GM21423 (cell line): ENCODE results near the gene MLXIPL.
"Not testable (repeated sequence)": the region's sequence is repeated elsewhere in the genome, so short reads cannot be mapped to it uniquely, and the experiment has no call there.

ENCODE experiments used
- ATAC-seq: cut with Tn5 transposase; IDR thresholded peaks from one replicate; pipeline ENCODE4 v1.9.1; 2021; ENCODE audit warnings: mild to moderate bottlenecking, moderate library complexity; ENCODE audit not compliant: unreplicated experiment

The MLXIPL gene

DNA sequence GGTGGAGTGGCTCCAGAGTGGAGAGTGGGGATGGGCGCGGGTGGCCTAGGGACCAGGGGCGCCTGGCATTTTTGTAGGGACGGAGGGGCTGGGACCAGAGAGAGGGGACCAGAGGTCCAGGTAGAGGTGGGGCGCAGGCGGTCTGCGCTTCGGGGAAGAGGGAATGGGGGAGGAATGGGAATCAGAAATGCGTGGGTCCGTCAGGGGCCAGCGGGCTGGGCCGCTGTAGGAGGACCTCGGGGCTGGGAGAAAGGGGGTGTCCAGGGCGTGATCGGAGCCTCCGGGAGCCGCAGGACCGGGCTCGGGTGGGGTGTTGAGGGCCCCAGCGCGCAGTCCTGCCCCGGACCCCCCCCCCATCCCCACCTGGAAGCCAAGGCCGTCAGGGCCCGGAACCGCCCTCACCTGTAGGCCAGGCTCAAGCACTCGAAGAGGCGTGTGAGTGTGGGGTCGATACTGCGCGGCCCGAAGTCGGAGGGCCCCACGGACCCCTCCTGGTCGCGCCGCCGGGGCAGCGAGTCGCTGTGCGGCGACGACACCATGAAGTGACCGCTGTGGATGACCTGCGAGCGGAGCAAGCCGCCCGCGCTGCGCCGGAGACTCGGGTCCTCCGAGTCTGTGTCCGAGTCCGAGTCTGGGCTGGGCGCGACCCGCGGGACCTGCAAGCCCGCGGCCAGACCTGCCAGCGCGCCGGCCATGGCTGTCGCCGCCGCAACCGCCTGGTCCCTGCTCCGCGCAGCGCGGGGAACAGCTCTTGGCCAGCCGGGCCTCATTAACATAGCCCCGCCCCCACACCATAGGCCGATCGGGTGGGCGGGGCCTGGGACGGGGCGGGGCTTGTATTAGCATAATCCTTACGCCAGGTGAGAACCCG lies at the start of gene MLXIPL:
TSS of gene MLXIPL (minus strand) at position 725 of the 871 bp plus-strand sequence. CDS start at position 695, 30 bp downstream.
- no peak for ATAC-seq

DNA sequence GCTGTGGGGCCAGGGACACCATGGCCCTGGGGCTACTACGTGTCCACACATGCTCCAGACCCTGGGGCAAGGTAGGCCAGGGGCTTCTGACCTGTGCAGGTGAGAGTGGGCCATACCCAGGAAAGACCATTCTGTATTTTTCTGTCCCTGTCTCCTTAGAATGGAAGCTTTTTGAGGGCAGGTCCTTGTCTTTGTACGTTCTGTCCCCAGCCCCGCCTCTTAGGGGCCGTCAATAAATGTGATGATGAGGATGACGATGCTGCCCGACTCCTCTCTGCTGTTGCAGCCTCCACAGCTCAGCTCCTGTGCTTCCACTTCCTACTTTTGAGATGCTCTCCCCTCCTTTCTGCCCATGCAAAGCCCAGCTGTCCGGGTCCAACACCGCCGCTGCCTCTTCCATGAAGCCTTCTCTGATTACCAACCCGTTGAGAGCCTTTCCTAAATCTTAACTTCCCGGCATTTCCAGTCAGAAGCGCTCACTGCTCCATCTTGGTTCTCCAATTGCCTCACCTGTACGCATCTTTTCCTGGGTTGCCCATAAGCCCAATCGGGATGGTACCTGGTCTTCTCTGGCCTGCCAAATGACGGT lies 47.6 kb upstream of the MLXIPL start:
- no peak for ATAC-seq

GRCh38 chr7:73671322-73671661 lies 47.0 kb upstream of the MLXIPL start:
- no peak for ATAC-seq

- no peak for ATAC-seq
These were observed 45.6 kb upstream of the MLXIPL start for GRCh38 chr7:73669858-73670385.

DNA sequence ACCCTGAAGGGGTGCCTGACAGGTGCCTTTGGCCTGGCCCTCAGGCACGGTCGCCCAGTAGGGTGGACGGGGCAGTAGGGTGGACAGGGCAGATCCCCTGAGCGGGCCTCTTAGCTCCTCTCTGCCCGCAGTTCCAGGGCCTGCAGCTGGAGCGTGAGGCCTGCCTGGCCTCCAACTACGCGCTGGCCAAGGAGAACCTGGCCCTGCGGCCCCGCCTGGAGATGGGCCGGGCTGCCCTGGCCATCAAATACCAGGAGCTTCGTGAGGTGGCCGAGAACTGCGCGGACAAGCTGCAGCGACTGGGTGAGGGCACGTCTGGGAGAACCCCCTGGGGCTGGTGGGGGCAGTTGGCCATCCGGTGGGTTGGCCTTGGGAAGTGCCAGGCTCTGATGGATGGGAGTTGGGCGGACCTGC lies 45.0 kb upstream of the MLXIPL start:
- ATAC-seq: no peak

DNA sequence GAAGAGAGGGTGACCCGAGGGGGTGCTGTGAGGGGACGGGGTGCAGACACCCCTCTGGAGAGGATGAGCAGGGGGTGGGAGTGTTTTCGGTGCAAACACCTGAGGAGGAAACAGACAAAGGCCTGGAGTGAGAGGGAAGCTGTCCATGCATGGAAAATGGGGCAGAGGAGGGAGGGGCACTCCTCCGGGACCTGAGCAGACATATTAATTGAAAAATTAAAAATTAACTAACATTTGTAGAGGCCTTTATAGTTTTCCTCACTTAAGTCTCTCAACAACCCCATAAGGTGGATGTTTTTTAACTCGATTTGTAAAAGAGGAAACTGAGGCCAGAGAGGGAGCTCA lies 44.5 kb upstream of the MLXIPL start:
- no peak for ATAC-seq

DNA sequence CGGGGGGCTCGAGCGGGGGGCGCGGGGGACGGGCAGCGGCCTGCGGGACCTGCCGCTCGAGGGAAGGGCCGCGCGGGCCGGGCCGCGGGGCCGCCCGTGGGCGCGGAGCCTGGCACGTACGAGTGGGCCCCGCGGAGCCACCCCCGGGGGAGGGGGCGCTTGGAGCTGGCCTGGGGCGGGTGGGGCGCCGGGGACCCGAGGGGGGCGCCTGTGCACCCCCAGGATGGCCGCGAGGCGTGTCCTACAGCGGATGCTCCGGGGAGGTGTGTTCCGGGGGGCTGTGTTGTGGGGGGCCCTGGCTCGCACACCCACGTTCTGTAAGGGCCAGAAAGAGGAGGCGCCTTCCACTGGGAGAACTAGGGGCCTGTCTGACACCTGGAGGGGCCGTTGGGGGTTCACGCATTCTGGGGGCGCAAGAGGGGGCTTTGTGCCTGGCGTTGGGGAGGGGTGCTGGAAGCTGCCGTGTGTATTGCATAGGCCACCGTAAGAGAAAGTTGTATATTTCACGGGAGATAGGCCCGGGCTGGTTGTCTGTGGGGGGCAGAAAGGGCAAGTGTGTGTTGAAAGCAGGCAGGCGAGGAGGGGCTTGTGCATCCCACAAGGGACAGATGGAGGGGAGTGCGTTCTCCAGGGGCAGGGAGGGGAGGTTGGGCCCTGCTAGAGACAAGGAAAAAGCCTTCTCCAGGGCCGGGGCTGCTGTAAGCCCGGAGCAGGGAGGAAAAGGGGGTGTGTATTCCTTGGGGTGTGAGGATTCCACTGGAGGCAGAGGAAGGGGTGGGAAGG lies 44.0 kb upstream of the MLXIPL start:
- ATAC-seq: no peak

GRCh38 chr7:73667344-73668102 lies 43.2 kb upstream of the MLXIPL start, which contains the start of gene VPS37D:
Gene VPS37D (plus strand): TSS chr7:73667831. CDS start chr7:73667959, 128 bp downstream.
- ATAC-seq: peak; percentile 91

GRCh38 chr7:73663033-73663432 lies 38.7 kb upstream of the MLXIPL start:
- ATAC-seq: no peak

GRCh38 chr7:73660594-73660993 lies 36.3 kb upstream of the MLXIPL start:
- not testable (repeated sequence) for ATAC-seq

GRCh38 chr7:73659983-73660382 lies 35.7 kb upstream of the MLXIPL start:
- ATAC-seq: no peak

DNA sequence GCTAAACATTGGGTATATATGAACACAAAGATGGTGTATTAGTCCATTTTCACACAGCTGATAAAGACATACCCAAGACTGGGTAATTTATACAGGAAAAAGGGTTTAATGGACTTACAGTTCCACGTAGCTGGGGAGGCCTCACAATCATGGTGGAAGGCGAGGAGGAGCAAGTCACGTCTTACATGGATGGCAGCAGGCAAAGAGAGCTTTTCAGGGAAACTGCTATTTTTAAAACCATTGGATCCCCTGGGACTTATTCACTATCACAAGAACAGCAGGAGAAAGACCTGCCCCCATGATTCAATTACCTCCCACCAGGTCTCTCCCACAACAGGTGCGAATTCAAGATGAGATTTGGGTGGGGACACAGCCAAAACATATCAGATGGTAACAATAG lies 31.0 kb upstream of the MLXIPL start:
- ATAC-seq: not testable (repeated sequence)

GRCh38 chr7:73652541-73652949 lies 28.2 kb upstream of the MLXIPL start:
- ATAC-seq: no peak

- no peak for ATAC-seq
These were observed 26.2 kb upstream of the MLXIPL start for GRCh38 chr7:73650524-73650923.

DNA sequence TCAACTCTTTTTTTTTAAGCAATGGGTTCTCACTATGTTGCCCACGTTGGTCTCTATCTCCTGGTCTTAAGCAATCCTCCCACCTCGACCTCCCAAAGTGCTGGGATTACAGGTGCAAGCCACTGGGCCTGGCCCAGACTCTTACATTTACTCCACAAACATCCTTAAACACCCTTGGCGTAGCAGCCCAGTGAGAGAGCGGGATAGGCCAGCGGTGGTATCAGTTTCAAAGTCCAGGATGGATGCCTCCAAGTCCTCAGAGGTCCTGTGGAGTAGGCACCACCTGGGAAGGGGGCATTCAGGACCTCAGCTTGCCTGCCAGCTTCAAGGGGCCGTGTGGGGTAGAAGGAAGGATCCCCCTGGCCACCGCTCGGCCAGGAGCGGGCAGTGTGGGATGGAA lies 25.3 kb upstream of the MLXIPL start:
- no peak for ATAC-seq

GRCh38 chr7:73648593-73649332 lies 24.4 kb upstream of the MLXIPL start:
- ATAC-seq: no peak

DNA sequence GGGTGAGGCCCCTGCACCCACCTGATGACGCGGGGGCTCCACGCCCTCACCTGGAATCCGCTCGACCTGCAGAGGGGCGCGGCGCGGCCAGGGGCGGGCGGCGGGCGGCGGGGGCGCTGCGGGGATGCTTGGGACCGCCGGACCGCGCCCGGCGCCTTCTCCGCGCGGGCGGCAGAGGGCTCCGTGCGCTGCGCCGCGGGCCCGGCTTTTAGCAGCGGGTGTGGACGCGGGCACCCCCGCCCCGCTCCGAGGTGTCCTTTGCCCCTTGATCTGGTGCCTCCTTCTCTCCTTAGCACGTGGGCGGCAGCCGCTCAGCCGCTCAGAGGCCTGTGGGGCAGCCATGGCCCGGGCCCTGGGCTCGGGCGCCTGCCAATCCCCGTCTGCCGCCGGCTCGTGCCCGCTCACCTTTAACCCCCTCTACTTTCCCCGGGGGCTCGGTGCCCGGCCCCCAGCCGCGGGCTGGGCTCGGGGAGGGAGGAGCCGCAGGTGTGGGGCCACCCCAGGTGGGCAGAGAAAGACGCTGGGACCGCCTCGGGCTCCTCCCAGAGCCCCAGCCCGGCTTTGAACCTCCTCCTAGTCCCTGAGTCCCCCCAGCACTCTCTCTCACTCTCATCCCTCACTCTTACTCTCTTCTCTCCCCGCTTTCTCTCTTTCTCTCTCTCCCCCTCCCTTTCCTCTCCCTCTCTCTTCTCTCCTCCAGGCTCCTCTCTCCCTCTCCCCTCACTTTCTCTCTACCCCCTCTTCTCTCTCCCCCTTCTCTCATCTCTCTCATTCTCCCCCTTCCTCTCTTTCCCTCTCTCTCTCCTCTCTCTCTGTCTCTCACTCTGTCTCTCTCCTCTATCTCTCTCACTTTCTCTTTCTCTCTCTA lies 23.6 kb upstream of the MLXIPL start:
- ATAC-seq: no peak

DNA sequence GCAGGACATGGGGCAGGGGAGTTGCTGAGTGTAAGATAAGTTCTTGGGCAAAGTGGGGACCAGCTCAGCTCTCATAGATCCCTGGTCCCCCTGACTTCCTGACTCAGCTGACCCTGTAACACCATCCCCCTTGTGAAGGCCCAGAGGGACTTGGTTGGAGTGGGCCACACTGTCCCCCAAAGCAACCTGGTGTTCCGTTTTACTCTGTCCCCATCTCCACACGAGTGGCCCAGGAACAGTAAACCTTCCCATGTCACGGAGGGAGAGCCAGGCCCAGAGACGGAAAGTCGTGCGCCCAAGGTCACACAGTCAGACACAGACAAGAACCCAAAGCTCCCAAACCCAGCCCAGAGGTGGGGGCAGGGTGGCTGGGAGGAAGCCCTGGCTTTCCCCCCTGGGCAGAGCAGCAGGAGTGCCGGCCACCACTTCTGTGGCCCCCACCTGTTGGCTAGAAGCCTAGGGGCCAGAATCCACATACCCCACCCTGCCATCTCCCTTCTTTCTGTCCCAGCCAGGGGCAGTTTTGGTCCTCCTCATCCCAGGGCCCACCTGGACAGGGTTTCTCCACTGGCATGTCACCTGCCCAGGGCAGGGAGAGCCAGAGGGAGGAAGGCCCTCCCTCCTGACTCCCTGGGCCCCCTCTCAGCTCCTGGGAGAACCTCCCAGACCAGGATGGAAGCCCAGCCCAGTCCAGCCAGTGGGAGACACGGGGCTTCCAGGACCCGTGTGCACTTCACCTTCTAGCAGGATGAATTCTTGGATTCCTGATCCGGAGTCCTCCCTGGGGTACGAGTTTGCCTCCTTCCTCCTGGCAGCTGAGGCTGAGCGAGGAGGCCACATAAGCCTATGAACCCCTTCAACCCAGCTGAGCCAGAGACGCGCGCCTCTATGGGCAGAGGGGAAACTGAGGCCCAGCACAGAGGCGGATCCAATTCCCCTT lies 22.7 kb upstream of the MLXIPL start:
- no peak for ATAC-seq
